Islet precursor cell (in vitro differentiated cells): ENCODE results near the gene OS9.

Experiments
- DNase-seq: peaks from one replicate; pipeline ENCODE4 v3.0.0-alpha.2; 2018

Gene OS9

DNA sequence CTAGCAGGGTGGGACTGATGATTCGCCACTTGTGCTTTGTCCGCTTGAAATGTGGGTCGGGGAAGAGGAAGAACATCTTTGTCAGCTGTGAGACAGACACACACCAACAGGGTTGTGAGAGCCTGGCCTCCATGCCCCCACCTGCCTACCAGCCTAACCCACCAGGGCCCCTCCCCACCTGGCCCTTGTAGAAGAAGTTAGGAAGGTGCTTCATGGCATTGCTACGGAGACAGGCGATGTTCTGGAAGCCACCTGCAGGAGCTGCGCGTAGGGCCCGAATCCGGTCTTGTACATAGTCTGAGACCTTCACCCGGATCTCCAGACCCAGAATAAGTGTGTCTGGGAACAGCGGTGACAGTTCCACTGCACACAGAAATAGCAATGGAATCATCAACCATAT is 75.7 kb downstream of the OS9 start:
- DNase-seq = peak; percentile 35

DNA sequence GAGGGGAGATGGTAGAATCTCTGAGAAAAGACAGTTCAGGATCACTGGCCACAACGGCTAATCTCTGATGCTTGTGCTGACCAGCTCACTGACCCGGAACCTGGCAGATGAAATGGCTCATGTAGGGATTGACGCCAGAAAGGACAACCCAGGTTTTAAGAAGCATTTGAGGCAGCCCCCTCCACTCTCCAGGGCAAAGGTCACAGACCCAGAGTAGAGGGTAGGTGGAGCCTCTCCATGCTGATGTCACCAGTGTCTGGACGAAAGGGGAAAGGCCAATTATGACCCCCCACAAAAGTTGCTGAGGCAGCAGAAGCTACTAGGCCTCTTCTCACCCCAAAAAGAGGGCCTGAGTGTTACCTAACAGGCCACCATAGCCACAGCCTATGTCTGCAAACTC is 76.8 kb downstream of the OS9 start:
- DNase-seq = peak; percentile 40
